NCI-H146 (cell line): ENCODE data around the gene COLEC11.
A peak's percentile ranks its signal among the peaks of the same experiment; 100 is the strongest.

ENCODE experiments used
- DNase-seq: peaks from one replicate; lab custom pipeline; 2025; lab: John Stamatoyannopoulos, UW

COLEC11 gene

DNA sequence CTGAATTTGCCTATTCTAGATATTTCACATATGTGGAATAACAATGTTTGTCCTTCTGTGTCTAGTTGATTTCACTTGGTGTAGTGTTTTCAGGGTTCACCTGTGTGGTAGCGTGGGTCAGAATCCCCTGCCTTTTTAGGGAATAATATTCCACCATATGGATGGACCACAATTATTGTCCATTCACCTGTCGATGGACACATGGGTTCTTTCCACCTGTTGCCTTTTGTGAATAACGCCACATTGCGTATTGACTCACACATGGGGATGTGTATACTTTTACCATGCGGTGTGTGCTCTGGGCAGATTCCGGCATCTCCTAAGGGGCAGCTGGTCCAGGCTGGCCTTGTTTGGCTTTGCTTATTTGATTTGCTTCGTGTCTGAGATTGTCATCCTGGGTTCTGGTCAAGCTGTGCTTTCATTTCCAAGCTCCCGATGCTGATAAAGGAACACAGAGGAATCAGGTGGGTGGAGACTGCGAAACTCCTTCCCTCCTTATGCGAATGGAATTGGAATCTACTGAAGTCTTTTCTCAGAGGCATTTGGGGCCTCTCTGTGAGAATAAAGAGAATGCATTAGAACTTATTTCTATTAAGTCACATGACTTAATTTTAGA lies 44.2 kb downstream of the COLEC11 start:
- DNase-seq = peak; percentile 88

DNA sequence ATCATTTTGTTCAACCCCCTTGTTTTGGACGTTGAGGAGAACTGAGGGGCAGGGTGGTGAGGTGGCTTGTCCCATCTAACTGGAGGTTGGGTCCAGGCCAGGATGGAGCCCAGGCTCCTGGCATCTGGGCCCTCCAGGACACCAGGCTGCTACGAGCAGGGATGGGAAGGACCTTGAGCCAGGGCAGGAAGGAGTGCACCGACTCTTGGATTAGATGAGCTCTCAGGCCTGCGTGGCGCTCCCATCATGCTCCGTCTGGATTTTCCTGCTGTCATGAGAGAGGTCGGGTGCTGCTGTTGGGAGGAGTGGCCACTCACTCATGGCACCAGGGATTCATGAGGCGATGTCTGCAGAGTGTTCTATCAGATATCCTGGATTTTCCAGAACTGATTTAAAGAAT lies 44.7 kb downstream of the COLEC11 start:
- no peak for DNase-seq

- DNase-seq = no peak
These were observed 46.3 kb downstream of the COLEC11 start for GRCh38 chr2:3641181-3641580.

DNA sequence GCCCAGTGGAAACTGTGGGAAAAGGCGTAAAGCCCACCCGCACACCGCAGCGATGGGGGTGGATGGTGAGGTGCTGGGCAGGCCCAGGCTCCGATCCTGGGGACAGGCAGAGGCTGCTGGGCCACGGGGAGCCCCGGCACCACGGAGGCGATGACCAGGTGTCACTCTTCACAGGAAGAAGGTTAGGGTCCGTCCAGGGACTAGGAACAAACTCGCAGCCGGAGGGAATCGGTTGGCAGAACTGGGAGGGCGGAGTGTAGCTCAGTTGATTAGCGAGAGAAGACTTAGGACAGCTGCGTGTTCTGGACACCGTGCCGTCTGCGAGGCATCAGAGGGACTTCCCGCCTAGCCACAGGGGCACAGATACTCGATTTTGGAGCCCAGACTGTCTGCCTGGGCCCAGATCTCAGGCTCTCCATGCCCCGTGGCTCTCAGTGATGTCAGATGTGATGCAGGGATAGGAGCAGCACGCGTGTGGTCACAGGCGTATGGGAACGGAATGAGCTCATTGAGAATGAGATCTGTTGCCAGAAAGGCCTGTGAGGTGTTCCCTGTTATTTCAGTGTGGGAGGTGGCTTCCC lies 47.0 kb downstream of the COLEC11 start:
- DNase-seq = no peak

GRCh38 chr2:3642521-3643215 lies 47.8 kb downstream of the COLEC11 start:
- no peak for DNase-seq

DNA sequence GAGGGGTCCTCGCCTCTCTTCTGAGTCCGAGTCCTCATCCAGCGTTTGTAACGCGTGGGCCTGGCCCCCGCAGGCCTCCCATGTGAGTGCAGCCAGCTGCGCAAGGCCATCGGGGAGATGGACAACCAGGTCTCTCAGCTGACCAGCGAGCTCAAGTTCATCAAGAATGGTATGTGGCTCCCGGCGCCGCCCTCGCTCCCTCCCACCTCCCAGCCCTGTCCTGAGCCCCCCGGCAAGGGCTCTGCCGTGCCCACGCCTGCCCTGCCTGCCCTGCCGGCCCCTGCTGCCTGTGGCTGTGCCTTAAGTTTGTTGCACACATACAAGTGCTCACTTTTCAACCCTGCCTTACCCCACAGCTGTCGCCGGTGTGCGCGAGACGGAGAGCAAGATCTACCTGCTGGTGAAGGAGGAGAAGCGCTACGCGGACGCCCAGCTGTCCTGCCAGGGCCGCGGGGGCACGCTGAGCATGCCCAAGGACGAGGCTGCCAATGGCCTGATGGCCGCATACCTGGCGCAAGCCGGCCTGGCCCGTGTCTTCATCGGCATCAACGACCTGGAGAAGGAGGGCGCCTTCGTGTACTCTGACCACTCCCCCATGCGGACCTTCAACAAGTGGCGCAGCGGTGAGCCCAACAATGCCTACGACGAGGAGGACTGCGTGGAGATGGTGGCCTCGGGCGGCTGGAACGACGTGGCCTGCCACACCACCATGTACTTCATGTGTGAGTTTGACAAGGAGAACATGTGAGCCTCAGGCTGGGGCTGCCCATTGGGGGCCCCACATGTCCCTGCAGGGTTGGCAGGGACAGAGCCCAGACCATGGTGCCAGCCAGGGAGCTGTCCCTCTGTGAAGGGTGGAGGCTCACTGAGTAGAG lies 48.7 kb downstream of the COLEC11 start:
- DNase-seq = no peak

DNA sequence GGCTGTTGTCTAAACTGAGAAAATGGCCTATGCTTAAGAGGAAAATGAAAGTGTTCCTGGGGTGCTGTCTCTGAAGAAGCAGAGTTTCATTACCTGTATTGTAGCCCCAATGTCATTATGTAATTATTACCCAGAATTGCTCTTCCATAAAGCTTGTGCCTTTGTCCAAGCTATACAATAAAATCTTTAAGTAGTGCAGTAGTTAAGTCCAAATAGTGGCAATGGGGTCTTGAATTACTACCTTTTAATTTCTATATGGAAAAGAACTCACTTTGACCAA lies 49.3 kb downstream of the COLEC11 start:
- no peak for DNase-seq

DNA sequence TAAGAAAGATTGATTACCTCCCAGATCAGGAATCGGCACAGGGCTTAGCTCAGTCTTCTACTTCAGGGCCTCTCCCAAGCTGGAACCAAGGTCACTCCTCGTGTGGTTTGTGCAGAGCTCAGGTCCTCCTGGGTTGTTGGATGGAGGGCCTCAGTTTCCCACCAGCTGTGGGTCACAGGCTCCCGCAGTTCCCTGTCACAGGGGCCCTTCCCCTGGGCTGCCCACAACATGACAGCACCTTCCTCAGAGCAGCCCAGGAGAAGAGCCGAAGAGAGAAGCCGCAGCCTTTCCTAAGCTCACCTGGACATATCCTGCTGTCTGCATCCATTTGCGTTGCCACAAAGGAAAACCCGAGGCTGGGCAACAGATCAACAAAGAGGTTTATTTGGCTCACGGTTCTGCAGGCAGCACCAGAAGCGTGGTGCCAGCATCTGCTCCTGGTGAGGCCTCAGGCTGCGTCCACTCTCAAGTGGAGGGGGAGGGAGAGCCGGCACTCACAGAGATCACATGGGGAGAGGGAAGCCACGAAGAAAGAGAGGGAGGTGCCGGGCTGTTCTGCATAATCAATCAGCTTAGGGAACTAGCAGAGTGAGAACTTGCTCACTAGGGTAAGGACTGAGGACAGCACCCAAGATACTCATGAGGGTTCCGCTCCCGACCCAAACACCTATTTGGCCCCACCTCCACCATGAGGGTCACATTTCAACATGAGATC lies 50.1 kb downstream of the COLEC11 start:
- DNase-seq = no peak

DNA sequence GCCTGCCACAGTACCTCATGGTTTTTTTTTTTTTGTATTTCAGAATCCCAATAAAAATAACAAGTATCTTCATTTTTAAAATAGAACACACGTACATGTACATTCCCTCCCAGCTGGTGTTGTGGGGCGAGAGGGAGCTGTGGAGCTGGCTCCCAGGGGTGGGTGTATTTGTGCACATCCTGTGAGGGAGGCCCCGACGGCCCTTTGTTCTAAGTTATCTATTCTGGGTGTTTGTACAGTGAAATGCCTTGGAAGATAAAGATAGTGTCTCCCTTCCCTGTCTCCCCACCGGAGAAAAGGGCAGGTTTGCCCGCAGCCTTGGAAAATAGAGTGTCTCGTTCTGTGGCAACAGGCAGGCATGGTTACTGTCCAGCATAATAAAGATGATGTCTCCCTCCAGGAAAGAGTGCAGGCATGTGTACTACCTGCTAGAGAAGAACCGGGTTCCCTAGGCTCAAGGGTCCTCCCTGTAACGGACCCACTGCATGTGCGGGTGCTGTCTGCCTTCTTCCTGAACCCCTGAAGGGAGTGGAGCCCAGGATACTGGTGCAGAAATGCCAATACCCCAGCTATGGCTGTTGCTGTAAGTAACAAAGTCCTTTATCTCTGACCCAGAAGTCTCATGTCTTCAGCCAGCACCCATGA lies 51.0 kb downstream of the COLEC11 start:
- DNase-seq = no peak

DNA sequence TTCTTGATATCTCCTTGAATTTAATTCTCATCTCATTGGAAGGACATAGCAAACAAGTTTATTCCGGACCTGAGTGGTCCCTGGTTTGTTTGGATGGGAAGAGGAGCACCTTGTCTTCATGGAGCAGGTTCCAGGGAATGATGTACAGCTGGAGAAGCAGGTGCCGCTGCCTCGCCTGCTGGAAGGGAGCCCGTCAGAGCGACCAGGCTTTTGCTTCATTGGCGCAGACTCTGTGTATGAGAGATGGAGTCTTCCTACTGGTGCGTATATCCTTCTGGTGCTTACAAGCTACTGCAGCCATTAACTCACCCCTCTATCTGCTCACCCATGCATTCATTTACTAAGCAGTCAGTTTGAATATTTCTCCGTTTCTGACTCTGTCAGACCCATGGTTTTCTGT lies 51.5 kb downstream of the COLEC11 start:
- DNase-seq = no peak

- DNase-seq = no peak
These were observed 52.3 kb downstream of the COLEC11 start for GRCh38 chr2:3647246-3647645.

GRCh38 chr2:3647831-3648651 lies 53.1 kb downstream of the COLEC11 start:
- no peak for DNase-seq

DNA sequence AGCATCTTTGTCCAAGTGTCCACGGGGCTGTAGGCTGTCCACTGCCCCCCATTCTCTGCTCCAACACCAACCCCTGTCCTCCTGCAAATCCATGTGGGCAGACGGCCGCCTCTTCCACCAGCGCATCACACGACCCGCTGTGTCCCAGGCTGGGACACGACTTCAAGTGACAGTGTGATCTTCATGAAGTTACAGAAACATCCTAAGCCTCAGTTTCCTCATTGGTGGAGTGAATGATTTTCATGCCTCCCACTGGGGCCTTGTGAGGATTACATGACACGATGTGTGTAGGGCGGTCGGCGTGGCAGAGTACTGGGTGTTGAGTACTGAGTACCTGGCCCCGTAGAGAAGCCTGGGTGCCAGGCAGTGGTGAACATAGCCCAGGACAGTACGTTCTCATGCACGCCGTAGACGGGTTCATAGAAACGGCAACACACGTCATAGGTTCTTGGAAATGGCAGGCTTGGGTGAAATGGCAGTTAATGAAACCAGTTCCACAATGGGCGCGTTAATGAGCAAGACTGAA lies 53.8 kb downstream of the COLEC11 start:
- DNase-seq = no peak

DNA sequence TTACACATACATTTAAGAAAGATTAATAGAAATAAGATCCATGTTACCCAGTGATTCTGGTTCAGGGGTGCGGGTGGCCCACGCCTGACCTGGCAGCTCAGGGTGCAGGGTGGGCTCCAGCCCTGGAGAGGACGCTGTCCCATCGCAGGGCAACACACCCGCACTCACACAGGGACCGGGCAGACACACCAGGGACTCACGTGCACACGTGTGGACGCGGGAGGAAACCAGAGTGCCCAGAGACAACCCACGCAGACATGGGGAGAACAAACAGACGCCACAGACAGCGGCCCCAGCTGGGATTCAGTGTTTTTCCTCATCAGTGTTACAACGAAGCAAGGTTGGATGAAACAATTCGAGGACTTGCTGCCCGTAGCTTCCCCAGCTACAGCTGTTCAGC lies 54.7 kb downstream of the COLEC11 start:
- DNase-seq = no peak

- no peak for DNase-seq
These were observed 55.4 kb downstream of the COLEC11 start for GRCh38 chr2:3650140-3650920.

GRCh38 chr2:3651691-3652648 lies 57.1 kb downstream of the COLEC11 start:
- peak; percentile 99 for DNase-seq

- no peak for DNase-seq
These were observed 58.1 kb downstream of the COLEC11 start for GRCh38 chr2:3652896-3653625.

DNA sequence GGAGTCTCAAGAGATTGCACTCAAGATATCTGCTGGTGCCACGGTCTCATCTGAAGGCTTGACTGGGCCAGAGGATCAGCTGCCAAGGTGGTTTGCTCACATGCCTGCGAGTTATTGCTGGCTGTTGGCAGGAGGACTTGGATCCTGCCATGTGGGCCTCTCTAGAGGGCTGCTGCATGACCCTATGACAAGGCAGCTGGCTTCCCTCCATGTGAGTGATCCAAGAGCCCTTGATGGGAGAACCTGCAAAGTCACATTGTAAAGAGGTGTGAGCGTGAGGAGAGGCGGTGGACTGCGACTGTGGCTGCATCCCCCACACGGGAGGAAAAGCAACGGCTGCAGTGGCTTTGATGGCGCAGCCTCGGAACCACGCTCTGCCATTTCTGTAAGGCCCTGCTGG lies 59.1 kb downstream of the COLEC11 start:
- DNase-seq = no peak
